Erythroblast (primary cell): ENCODE measurements around the gene RBMS1.

Experiments
- GATA1 ChIP-seq: IDR thresholded peaks from 2 replicates; pipeline ENCODE4 v1.6.1; 2011; ENCODE audit warnings: low read depth, mild to moderate bottlenecking, control low read depth, low read length, moderate library complexity
- POLR2A ChIP-seq: IDR thresholded peaks from 2 replicates; pipeline ENCODE4 v1.6.1; 2011; ENCODE audit warnings: mild to moderate bottlenecking, low read length

DNA sequence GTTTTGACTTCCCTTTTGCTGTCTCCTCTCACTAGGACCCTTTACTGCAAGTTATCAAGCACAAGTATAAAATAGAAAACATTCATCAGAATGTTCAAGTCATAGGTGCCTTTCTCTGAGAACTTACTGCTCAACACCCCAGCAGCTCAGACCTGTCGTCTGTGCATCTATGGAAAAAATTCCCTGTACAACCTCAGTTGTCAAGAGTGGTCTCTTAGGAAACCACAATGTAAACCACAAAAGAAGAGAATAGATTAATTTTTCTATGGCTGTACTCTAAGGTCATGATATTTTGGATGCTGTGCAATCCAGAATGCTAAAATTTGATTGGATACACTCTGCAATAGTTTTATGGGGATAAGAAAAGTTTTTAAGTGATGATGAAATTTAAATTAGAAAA lies 84.1 kb downstream of the RBMS1 start:
- TF ChIP-seq POLR2A, result no peak
- no peak for TF ChIP-seq GATA1
